ENCODE results near the gene C11orf97. TPM values are rescaled to one million over a fixed set of nuclear protein-coding genes. Genes with fewer than 3 reads are reported as not detected.

Gene C11orf97
- total RNA-seq, 5 donors from 2014 or later (not counting 1 experiment from before 2014, with no cell fraction given) = not detected

GRCh38 chr11:94543695-94544645 is 31.7 kb downstream of the C11orf97 start, which contains the start of gene FUT4:
FUT4 (plus strand) TSS chr11:94543921; CDS start chr11:94544134, 213 bp downstream.
- Histone ChIP-seq H3K36me3 (ENCODE audit: control insufficient read depth in 2 of 2, extremely low read depth in 1 of 2, insufficient read depth in 1 of 2, low read length in 1 of 2) (no peaks in the 10 kb centered on the region), H3K27ac (ENCODE audit: low read length) (peak within 1 kb of the TSS; percentile 84), H3K4me1 (ENCODE audit: control insufficient read depth in 1 of 2, extremely low read depth in 1 of 2, insufficient read depth in 2 of 2, low read length in 2 of 2) (peaks cover 12 to 28% of the 10 kb centered on the region in 2 experiments), H3K27me3 (replicated peaks in 1 of 2; ENCODE audit: control insufficient read depth in 2 of 2, extremely low read depth in 1 of 2, insufficient read depth in 2 of 2, low read length in 1 of 2) (no peaks in the 10 kb centered on the region), H3K4me3 (ENCODE audit: control insufficient read depth in 1 of 2, extremely low read depth in 1 of 2, low read length in 1 of 2) (peak within 1 kb of the TSS; percentile 79 to 80), H3K9me3 (no peaks in the 10 kb centered on the region)
- Mint-ChIP-seq H3K4me1 (peaks cover 42 to 48% (median 45%) of the 10 kb centered on the region in 3 donors), H3K36me3 (peaks cover 5% of the 10 kb centered on the region), H3K9me3 (no peaks in the 10 kb centered on the region), H3K27me3 (no peaks in the 10 kb centered on the region), H3K4me3 (peak within 1 kb of the TSS; percentile 99 to 100 (median 99)), H3K27ac (peak within 1 kb of the TSS; percentile 100)
- ChIA-PET POLR2A (no interaction called here), CTCF (no interaction called here)
- WGBS (ENCODE audit: insufficient coverage) = under 1% methylated on average over 105 of the region's 109 CpGs
- peak; percentile 18 to 76 (median 55) for DNase-seq
- ATAC-seq (replicated peaks in 1 of 4) = peak; percentile 82 to 83 (median 82)

- no peaks in the 10 kb centered on the region for H3K36me3 ChIP-seq (ENCODE audit: control insufficient read depth in 2 of 2, extremely low read depth in 1 of 2, insufficient read depth in 1 of 2, low read length in 1 of 2)
- no peaks in the 10 kb centered on the region for H3K27me3 ChIP-seq (replicated peaks in 1 of 2; ENCODE audit: control insufficient read depth in 2 of 2, extremely low read depth in 1 of 2, insufficient read depth in 2 of 2, low read length in 1 of 2)
- peak overlapping the region; percentile 79 to 80 for H3K4me3 ChIP-seq (ENCODE audit: control insufficient read depth in 1 of 2, extremely low read depth in 1 of 2, low read length in 1 of 2)
- Mint-ChIP-seq H3K4me1 (peaks cover 45 to 51% (median 48%) of the 10 kb centered on the region in 3 donors), H3K4me3 (peak overlapping the region; percentile 70 to 99 (median 78)), H3K27me3 (no peaks in the 10 kb centered on the region), H3K36me3 (peaks cover 5% of the 10 kb centered on the region), H3K9me3 (no peaks in the 10 kb centered on the region), H3K27ac (peak overlapping the region in 1 of 2 donors; percentile 57)
- DNase-seq (peak in 6 of 35 experiments; percentile 0 to 22 (median 0)), ATAC-seq (replicated peaks in 1 of 4) (peak in 2 of 4 experiments; percentile 11 to 13)
- ChIA-PET CTCF (no interaction called here), POLR2A (no interaction called here)
- peaks cover 12 to 28% of the 10 kb centered on the region in 2 experiments for H3K4me1 ChIP-seq (ENCODE audit: control insufficient read depth in 1 of 2, extremely low read depth in 1 of 2, insufficient read depth in 2 of 2, low read length in 2 of 2)
- 42% methylated on average over 54 of the region's 59 CpGs for WGBS (ENCODE audit: insufficient coverage)
- H3K9me3 ChIP-seq = no peaks in the 10 kb centered on the region
- H3K27ac ChIP-seq (ENCODE audit: low read length) = no peak overlapping the region
Observed at GRCh38 chr11:94544646-94545263, 32.5 kb downstream of the C11orf97 start.

- Histone ChIP-seq H3K27ac (ENCODE audit: low read length) (no peak overlapping the region), H3K4me1 (ENCODE audit: control insufficient read depth in 1 of 2, extremely low read depth in 1 of 2, insufficient read depth in 2 of 2, low read length in 2 of 2) (peaks cover 12 to 28% of the 10 kb centered on the region in 2 experiments), H3K4me3 (ENCODE audit: control insufficient read depth in 1 of 2, extremely low read depth in 1 of 2, low read length in 1 of 2) (peak overlapping the region; percentile 79 to 80), H3K9me3 (no peaks in the 10 kb centered on the region), H3K36me3 (ENCODE audit: control insufficient read depth in 2 of 2, extremely low read depth in 1 of 2, insufficient read depth in 1 of 2, low read length in 1 of 2) (no peaks in the 10 kb centered on the region), H3K27me3 (replicated peaks in 1 of 2; ENCODE audit: control insufficient read depth in 2 of 2, extremely low read depth in 1 of 2, insufficient read depth in 2 of 2, low read length in 1 of 2) (no peaks in the 10 kb centered on the region)
- ATAC-seq (replicated peaks in 1 of 4) (no peak), DNase-seq (peak in 4 of 35 experiments; percentile 1 to 4 (median 2))
- CTCF ChIA-PET = no interaction called here
- Mint-ChIP-seq H3K4me1 (peaks cover 52 to 56% (median 54%) of the 10 kb centered on the region in 3 donors), H3K27ac (peak overlapping the region; percentile 21 to 73), H3K36me3 (peaks cover 5% of the 10 kb centered on the region), H3K4me3 (peak overlapping the region; percentile 70 to 99 (median 78)), H3K9me3 (no peaks in the 10 kb centered on the region), H3K27me3 (no peaks in the 10 kb centered on the region)
- POLR2A ChIA-PET = no interaction called here
- 95% methylated on average over 44 of the region's 54 CpGs for WGBS (ENCODE audit: insufficient coverage)
Observed at GRCh38 chr11:94545264-94546161, 33.3 kb downstream of the C11orf97 start.

- CTCF ChIA-PET = no interaction called here
- Mint-ChIP-seq H3K4me1 (peaks cover 55 to 57% (median 56%) of the 10 kb centered on the region in 3 donors), H3K4me3 (peak overlapping the region; percentile 70 to 99 (median 78)), H3K9me3 (no peaks in the 10 kb centered on the region), H3K36me3 (peaks cover 5% of the 10 kb centered on the region), H3K27ac (no peak overlapping the region), H3K27me3 (no peaks in the 10 kb centered on the region)
- Histone ChIP-seq H3K36me3 (ENCODE audit: control insufficient read depth in 2 of 2, extremely low read depth in 1 of 2, insufficient read depth in 1 of 2, low read length in 1 of 2) (no peaks in the 10 kb centered on the region), H3K27ac (ENCODE audit: low read length) (no peak overlapping the region), H3K9me3 (no peaks in the 10 kb centered on the region), H3K4me3 (ENCODE audit: control insufficient read depth in 1 of 2, extremely low read depth in 1 of 2, low read length in 1 of 2) (no peak overlapping the region), H3K4me1 (ENCODE audit: control insufficient read depth in 1 of 2, extremely low read depth in 1 of 2, insufficient read depth in 2 of 2, low read length in 2 of 2) (peaks cover 12 to 28% of the 10 kb centered on the region in 2 experiments), H3K27me3 (replicated peaks in 1 of 2; ENCODE audit: control insufficient read depth in 2 of 2, extremely low read depth in 1 of 2, insufficient read depth in 2 of 2, low read length in 1 of 2) (no peaks in the 10 kb centered on the region)
- DNase-seq = no peak
- POLR2A ChIA-PET = no interaction called here
- ATAC-seq (replicated peaks in 1 of 4) = no peak
- no CpG with 5 or more reads among the region's 2 CpGs for WGBS (ENCODE audit: insufficient coverage)
Observed at GRCh38 chr11:94546162-94546470, 33.9 kb downstream of the C11orf97 start.

GRCh38 chr11:94546886-94547285 is 34.6 kb downstream of the C11orf97 start:
- H3K27ac Mint-ChIP-seq = no peak overlapping the region
- ChIA-PET CTCF (interaction anchor here in 1 of 2 donors (0.6 kb wide), 1 partner anchor 14 kb away, joined by 3 read pairs; no protein-coding TSS in a partner anchor), POLR2A (no interaction called here)
- H3K4me1 Mint-ChIP-seq = peaks cover 55 to 57% (median 56%) of the 10 kb centered on the region in 3 donors
- peak in 1 of 35 experiments; percentile 6 for DNase-seq
- Histone ChIP-seq H3K27ac (ENCODE audit: low read length) (no peak overlapping the region), H3K9me3 (no peaks in the 10 kb centered on the region), H3K4me3 (ENCODE audit: control insufficient read depth in 1 of 2, extremely low read depth in 1 of 2, low read length in 1 of 2) (no peak overlapping the region), H3K27me3 (replicated peaks in 1 of 2; ENCODE audit: control insufficient read depth in 2 of 2, extremely low read depth in 1 of 2, insufficient read depth in 2 of 2, low read length in 1 of 2) (no peaks in the 10 kb centered on the region), H3K4me1 (ENCODE audit: control insufficient read depth in 1 of 2, extremely low read depth in 1 of 2, insufficient read depth in 2 of 2, low read length in 2 of 2) (peaks cover 12 to 28% of the 10 kb centered on the region in 2 experiments), H3K36me3 (ENCODE audit: control insufficient read depth in 2 of 2, extremely low read depth in 1 of 2, insufficient read depth in 1 of 2, low read length in 1 of 2) (no peaks in the 10 kb centered on the region)
- no peak for ATAC-seq (replicated peaks in 1 of 4)
- no peaks in the 10 kb centered on the region for H3K9me3 Mint-ChIP-seq
- no peaks in the 10 kb centered on the region for H3K27me3 Mint-ChIP-seq
- H3K4me3 Mint-ChIP-seq = peak overlapping the region; percentile 22 to 99 (median 54)
- H3K36me3 Mint-ChIP-seq = peaks cover 5% of the 10 kb centered on the region
- WGBS (ENCODE audit: insufficient coverage) = 89% methylated on average over 1 of the region's 1 CpG

GRCh38 chr11:94549146-94549545 is 36.9 kb downstream of the C11orf97 start:
- Histone ChIP-seq H3K36me3 (ENCODE audit: control insufficient read depth in 2 of 2, extremely low read depth in 1 of 2, insufficient read depth in 1 of 2, low read length in 1 of 2) (no peaks in the 10 kb centered on the region), H3K4me1 (ENCODE audit: control insufficient read depth in 1 of 2, extremely low read depth in 1 of 2, insufficient read depth in 2 of 2, low read length in 2 of 2) (peaks cover 12 to 21% of the 10 kb centered on the region in 2 experiments), H3K27ac (ENCODE audit: low read length) (no peak overlapping the region), H3K4me3 (ENCODE audit: control insufficient read depth in 1 of 2, extremely low read depth in 1 of 2, low read length in 1 of 2) (no peak overlapping the region), H3K9me3 (no peaks in the 10 kb centered on the region), H3K27me3 (replicated peaks in 1 of 2; ENCODE audit: control insufficient read depth in 2 of 2, extremely low read depth in 1 of 2, insufficient read depth in 2 of 2, low read length in 1 of 2) (no peaks in the 10 kb centered on the region)
- ChIA-PET CTCF (no interaction called here), POLR2A (no interaction called here)
- peaks cover 44 to 47% (median 45%) of the 10 kb centered on the region in 3 donors for H3K4me1 Mint-ChIP-seq
- no peak overlapping the region for H3K27ac Mint-ChIP-seq
- no peak overlapping the region for H3K4me3 Mint-ChIP-seq
- no peak for DNase-seq
- no peaks in the 10 kb centered on the region for H3K9me3 Mint-ChIP-seq
- WGBS (ENCODE audit: insufficient coverage) = 93% methylated on average over 4 of the region's 5 CpGs
- ATAC-seq (replicated peaks in 1 of 4) = no peak
- peaks cover 5% of the 10 kb centered on the region for H3K36me3 Mint-ChIP-seq
- no peaks in the 10 kb centered on the region for H3K27me3 Mint-ChIP-seq

Measured in T-cell (primary cell).